GM10266 (cell line): Measurements from ENCODE around the gene CIAO2B.

Experiments used
- DNase-seq: peaks from one replicate; pipeline ENCODE4 v3.0.0; 2012; ENCODE audit errors: extremely low spot score
- TF ChIP-seq, protein P1 (sequence below): IDR thresholded peaks from 2 replicates; pipeline ENCODE4 v1.5.1; 2012; ENCODE audit warnings: mild to moderate bottlenecking, low read depth; ENCODE audit not compliant: control insufficient read depth, insufficient read depth; ENCODE audit errors: missing control alignments

The CIAO2B gene

DNA sequence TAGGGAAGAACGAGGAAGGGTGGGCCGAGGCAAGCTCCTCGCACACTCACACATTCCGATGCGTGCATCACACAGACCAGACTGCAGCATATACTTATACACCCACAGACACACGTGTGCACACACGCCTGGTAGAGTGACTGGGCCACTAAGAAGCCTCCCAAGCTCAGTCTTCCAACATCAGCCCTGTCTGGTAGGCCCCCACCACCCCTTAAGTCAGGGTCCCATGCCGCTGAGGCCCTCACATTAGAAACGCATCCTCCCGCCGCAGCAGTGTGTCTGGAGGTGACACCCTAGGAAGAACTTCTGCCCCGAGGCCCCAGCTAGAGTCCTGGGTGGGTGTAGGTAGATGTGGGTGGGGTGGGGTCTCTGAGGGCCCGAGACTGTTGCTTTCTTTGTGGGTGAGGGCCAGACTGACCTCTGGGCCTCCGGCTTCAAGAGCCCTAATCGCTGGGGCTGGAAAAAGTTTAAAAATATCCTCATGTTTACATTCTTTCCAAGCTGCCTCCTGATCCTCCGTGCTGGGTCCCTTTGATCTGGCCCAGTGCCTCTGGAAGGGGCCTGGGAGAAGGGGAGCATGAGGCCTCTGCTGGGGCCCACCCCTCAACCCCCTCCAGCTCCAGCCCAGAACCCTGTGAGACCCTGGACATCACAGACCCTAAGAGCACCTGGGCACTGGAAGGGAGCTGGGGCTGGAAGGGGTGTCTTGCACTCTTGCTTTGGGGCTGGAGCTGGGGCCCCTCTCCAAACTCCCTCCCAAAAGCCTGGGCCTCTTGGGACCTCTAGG is 29.2 kb downstream of the CIAO2B start:
- TF ChIP-seq, protein P1, sequence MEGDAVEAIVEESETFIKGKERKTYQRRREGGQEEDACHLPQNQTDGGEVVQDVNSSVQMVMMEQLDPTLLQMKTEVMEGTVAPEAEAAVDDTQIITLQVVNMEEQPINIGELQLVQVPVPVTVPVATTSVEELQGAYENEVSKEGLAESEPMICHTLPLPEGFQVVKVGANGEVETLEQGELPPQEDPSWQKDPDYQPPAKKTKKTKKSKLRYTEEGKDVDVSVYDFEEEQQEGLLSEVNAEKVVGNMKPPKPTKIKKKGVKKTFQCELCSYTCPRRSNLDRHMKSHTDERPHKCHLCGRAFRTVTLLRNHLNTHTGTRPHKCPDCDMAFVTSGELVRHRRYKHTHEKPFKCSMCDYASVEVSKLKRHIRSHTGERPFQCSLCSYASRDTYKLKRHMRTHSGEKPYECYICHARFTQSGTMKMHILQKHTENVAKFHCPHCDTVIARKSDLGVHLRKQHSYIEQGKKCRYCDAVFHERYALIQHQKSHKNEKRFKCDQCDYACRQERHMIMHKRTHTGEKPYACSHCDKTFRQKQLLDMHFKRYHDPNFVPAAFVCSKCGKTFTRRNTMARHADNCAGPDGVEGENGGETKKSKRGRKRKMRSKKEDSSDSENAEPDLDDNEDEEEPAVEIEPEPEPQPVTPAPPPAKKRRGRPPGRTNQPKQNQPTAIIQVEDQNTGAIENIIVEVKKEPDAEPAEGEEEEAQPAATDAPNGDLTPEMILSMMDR: no peak
- no peak for DNase-seq

GRCh38 chr16:66904428-66904845 is 29.8 kb downstream of the CIAO2B start:
- no peak for DNase-seq

DNA sequence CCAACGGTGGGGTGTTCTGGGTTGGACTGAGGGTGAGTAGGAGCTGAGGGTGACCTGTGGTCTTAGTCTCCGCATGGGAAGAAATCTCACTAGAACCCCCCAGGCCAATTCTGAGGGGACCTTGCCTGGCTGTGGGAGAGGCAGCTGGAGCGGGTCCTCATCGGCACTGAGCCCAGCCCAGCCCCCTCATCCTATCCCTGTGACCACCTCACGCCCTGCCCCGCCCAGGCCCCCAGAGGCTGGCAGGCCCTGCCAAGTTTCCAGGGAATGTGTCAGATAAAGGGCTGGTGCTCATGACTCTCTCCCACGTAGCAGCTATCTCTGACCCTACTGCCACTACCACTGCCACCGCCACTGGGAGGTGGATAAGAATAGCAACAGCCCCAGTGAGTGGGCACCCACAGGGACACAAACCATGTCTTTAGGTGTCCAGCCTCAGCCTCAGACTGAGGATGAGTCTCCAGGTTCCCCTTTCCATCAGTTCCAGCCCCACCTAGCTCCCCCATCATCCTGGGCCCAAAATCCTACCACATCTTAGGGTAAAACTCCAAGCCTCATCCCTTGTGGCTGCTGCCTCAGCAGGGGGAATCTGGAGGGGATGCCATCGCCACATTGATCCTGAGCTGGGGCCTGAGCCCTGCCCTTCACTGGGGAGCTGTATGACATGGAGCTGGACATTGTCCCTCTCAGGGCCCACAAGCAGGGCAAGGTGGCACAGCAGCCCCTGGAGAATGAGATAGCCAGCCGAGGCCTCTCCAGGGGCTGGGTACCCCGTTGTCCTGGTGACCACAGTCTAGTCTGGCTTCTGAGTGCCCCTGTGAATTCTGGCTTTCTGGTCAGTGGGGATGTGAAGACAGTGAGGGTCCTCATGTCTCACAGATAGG is 30.4 kb downstream of the CIAO2B start:
- TF ChIP-seq, protein P1: no peak
- no peak for DNase-seq

More at GRCh38 chr16:66904428-66904845, 29.8 kb downstream of the CIAO2B start:
- TF ChIP-seq, protein P1: no peak

DNA sequence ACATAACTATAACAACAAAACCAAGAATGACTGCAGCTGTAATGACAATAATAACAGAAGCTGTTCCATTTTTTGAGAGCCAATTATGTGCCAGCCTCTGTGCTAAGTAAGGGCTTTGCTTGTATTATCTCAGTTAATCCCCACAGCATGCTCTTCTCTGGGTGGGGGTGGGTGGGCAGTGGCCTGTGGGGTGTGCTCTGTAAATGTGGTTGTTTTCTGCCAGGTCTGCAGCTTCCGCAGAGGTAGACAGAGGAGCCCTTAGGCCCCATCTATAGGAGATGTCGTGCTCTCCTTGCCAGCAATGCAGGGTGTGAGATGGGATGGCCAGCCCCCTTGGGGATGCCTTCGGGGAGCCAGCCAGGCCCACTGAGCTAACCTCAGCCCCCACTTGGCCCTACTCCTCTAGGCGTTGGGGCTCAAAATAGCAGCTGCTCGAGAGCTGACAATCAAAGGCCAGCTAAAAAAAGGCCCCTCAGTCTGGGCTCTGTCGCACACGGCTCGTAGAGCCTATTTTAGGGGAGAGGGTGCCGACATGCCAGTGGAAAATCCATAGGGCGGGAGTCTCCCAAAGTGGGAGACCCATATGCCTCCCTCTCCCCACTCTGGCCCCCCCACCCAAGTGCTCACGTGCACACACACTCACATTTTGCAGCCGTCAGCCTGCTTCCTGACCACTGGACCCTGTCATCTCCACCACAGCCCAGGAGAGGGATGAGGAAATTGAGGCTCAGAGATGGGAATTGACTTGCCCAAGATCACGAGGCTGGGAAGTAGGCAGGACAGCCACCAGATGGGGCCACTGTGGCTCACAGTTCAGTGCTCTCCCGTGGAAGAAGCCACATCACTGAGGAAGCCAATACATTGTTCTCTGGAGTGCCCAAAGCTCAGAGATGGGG is 31.3 kb downstream of the CIAO2B start:
- TF ChIP-seq, protein P1: no peak
- DNase-seq: no peak

GRCh38 chr16:66901626-66902025 is 32.6 kb downstream of the CIAO2B start:
- DNase-seq: no peak
- TF ChIP-seq, protein P1: no peak

GRCh38 chr16:66900721-66901441 is 33.3 kb downstream of the CIAO2B start:
- TF ChIP-seq, protein P1: no peak
- DNase-seq: no peak
